NCI-H82 (cell line): ENCODE data around the gene GIMD1.

ENCODE experiments used
- DNase-seq: peaks from one replicate; lab custom pipeline; 2025; lab: John Stamatoyannopoulos, UW

GIMD1 gene

GRCh38 chr4:106314960-106315359 lies 53.6 kb downstream of the GIMD1 start:
- no peak for DNase-seq

DNA sequence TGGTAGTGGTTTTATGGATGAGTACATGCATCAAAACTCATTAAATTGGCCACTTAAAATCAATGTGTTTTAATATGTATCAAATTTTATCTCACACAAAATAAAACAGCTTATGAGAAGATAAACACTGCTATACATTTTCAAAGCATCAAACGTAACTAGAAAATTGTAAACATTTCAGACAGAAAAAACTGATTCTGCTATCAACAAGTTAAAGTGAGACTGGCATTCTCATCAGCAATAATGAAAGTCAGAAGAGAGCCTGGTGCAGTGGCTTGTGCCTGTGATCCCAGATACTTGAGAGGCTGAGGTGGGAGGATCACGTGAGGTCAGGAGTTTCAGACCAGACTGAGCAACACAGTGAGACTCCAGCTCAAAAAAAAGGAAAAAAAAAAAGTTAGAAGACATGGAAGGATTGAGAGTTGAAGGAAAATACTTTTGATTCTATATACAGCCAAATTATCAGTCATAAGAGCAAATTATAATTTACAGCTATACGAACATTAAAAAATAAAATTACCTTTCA lies 55.5 kb downstream of the GIMD1 start:
- DNase-seq: no peak

GRCh38 chr4:106312377-106312776 lies 56.2 kb downstream of the GIMD1 start:
- no peak for DNase-seq
